Measurements from ENCODE around the gene AGAP6.
"Not testable (repeated sequence)": the region's sequence is repeated elsewhere in the genome, so short reads cannot be mapped to it uniquely, and the experiment has no call there.

- TF ChIP-seq PPARA (CRISPR knock-in tag; IDR thresholded peaks at IDR 0.05; ENCODE audit: borderline replicate concordance); ZC3H10 (CRISPR knock-in tag; IDR thresholded peaks at IDR 0.05): not testable (repeated sequence)
Observed at GRCh38 chr10:49971466-49971865, 16.7 kb upstream of the AGAP6 start.

All from SK-N-SH treated with all-trans-retinoic acid at 6 μM for 48 hours (cell line).